Uterus (tissue), 2 donors: Measurements from ENCODE around the gene A1BG.

ENCODE experiments used
- POLR2A ChIP-seq, 2 donors: fragments of 450-650 bp; IDR thresholded peaks; one replicate each; pipeline ENCODE4 v1.6.1; 2016; ENCODE audit warnings: antibody characterized with exemption in 2 of 2, mild to moderate bottlenecking in 1 of 2, moderate library complexity in 1 of 2
- TF ChIP-seq, protein P1 (sequence below), 4 experiments: fragments of 200-600 bp in 2 of 4; fragments of 450-650 bp in 2 of 4; sonication (generic) in 2 of 4; IDR thresholded peaks; one replicate each; pipeline ENCODE4 v1.5.1; 2016 to 2019; ENCODE audit warnings: antibody characterized with exemption in 4 of 4, mild to moderate bottlenecking in 2 of 4, moderate library complexity in 1 of 4

- TF ChIP-seq, protein P1, sequence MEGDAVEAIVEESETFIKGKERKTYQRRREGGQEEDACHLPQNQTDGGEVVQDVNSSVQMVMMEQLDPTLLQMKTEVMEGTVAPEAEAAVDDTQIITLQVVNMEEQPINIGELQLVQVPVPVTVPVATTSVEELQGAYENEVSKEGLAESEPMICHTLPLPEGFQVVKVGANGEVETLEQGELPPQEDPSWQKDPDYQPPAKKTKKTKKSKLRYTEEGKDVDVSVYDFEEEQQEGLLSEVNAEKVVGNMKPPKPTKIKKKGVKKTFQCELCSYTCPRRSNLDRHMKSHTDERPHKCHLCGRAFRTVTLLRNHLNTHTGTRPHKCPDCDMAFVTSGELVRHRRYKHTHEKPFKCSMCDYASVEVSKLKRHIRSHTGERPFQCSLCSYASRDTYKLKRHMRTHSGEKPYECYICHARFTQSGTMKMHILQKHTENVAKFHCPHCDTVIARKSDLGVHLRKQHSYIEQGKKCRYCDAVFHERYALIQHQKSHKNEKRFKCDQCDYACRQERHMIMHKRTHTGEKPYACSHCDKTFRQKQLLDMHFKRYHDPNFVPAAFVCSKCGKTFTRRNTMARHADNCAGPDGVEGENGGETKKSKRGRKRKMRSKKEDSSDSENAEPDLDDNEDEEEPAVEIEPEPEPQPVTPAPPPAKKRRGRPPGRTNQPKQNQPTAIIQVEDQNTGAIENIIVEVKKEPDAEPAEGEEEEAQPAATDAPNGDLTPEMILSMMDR (IDR thresholded peaks at IDR 0.05): no peak
- TF ChIP-seq POLR2A (IDR thresholded peaks at IDR 0.05): no peak
These were observed 32.1 kb upstream of the A1BG start for GRCh38 chr19:58385313-58385890.
